Gastrocnemius medialis (tissue), 4 donors: ENCODE data around the gene RCAN2.

Experiments
- POLR2A ChIP-seq, 2 donors: fragments of 450-650 bp; IDR thresholded peaks; one replicate each; pipeline ENCODE4 v1.6.1; 2017; ENCODE audit warnings: antibody characterized with exemption in 2 of 2, mild to moderate bottlenecking in 2 of 2, moderate library complexity in 2 of 2
- TF ChIP-seq, protein P1 (sequence below), 5 experiments: fragments of 450-650 bp in 3 of 5; fragments of 200-600 bp in 2 of 5; sonication (generic) in 2 of 5; IDR thresholded peaks in 4 of 5; conservative IDR thresholded peaks in 1 of 5; 1 replicate in 4 of 5; 2 replicates in 1 of 5; pipeline ENCODE4 v1.5.1; 2016 to 2019; ENCODE audit warnings: antibody characterized with exemption in 5 of 5, mild to moderate bottlenecking in 3 of 5, moderate library complexity in 3 of 5

DNA sequence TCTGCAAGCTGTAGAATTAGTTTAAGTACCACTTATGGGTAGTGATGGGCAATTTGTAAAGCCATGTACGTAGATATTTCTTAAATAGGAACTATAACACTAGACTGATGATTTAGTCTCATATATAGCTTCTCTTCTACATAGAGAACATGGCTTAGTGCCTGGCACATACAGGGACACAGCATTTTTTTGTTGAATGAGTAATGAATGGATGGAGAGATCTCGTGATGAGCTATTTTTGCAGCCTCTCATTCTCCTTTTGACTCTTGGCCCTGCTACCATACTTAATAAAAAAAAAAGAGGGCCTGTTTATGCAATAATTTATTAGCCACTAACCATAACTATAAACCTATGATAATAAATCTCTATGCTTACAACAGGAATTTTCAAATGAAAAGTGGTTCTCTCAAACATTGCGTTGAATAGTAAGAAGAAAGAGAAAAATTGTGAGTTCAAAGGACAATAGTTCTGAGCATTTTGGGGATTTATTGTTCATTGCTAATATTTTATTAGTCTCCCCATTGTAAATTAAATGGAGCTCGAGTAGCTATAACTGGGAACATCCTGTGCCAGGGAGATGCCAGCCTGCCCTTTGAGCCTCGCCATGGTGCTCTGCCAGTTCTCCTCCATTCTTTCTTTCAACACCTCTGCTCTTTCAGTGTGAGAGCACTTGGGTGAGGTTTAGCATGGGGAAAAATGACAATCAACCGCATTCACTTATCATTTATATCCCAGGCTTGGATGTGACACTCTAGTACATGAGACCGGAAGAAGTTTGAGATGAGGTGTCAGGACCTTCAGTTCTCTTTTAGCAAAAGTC is 14.7 kb upstream of the RCAN2 start:
- TF ChIP-seq, protein P1, sequence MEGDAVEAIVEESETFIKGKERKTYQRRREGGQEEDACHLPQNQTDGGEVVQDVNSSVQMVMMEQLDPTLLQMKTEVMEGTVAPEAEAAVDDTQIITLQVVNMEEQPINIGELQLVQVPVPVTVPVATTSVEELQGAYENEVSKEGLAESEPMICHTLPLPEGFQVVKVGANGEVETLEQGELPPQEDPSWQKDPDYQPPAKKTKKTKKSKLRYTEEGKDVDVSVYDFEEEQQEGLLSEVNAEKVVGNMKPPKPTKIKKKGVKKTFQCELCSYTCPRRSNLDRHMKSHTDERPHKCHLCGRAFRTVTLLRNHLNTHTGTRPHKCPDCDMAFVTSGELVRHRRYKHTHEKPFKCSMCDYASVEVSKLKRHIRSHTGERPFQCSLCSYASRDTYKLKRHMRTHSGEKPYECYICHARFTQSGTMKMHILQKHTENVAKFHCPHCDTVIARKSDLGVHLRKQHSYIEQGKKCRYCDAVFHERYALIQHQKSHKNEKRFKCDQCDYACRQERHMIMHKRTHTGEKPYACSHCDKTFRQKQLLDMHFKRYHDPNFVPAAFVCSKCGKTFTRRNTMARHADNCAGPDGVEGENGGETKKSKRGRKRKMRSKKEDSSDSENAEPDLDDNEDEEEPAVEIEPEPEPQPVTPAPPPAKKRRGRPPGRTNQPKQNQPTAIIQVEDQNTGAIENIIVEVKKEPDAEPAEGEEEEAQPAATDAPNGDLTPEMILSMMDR (IDR thresholded peaks at IDR 0.05 in 4 of 5, conservative IDR thresholded peaks at IDR 0.05 in 1 of 5) = no peak
- TF ChIP-seq POLR2A (IDR thresholded peaks at IDR 0.05) = no peak
